BJ (cell line): ENCODE results near the gene ZNF536. TPM values are rescaled to one million over a fixed set of nuclear protein-coding genes. Genes with fewer than 3 reads are reported as not detected.

Source experiments
- CTCF ChIA-PET: fragments of 350-600 bp; formaldehyde crosslinking; extraction: SDS; loops from one replicate; lab custom pipeline; 2021; ENCODE audit warnings: antibody characterized with exemption, inconsistent platforms; lab: Yijun Ruan, JAX
- POLR2A ChIA-PET: fragments of 300-600 bp; sonication (Branson Sonifier 250); formaldehyde crosslinking; extraction: SDS; loops from one replicate; lab custom pipeline; 2021; ENCODE audit warnings: antibody characterized with exemption; lab: Charles Lee
- DNase-seq: peaks from one replicate; pipeline ENCODE4 v3.0.0-alpha.2; 2011; ENCODE audit warnings: low read depth
- H3K27me3 ChIP-seq: 2 replicates; pipeline ENCODE4 v1.6.0; 2011; ENCODE audit warnings: low read length; ENCODE audit not compliant: control insufficient read depth, insufficient read depth
- H3K36me3 ChIP-seq: 2 replicates; pipeline ENCODE4 v1.5.1; 2011; ENCODE audit warnings: low read length; ENCODE audit not compliant: control insufficient read depth, insufficient read depth
- H3K4me3 ChIP-seq: 2 replicates; pipeline ENCODE4 v1.5.1; 2011; ENCODE audit warnings: low read depth, mild to moderate bottlenecking, control low read depth, low read length
- CTCF ChIP-seq: IDR thresholded peaks from 2 replicates; pipeline ENCODE4 v1.5.1; 2011; ENCODE audit warnings: low read depth, mild to moderate bottlenecking, control low read depth, inconsistent platforms, low read length, moderate library complexity; ENCODE audit not compliant: insufficient read depth
- polyA plus RNA-seq: library from polyadenylated mRNA; depleted of rRNA; stranded (reverse); fragments of >200 nt; gene quantifications from 2 replicates; pipeline ENCODE4 v1.2.3, GENCODE V29; 2011

Gene ZNF536
- polyA plus RNA-seq, 1 experiment: not detected

- Histone ChIP-seq H3K27me3 (no peaks in the 10 kb centered on the region), H3K36me3 (no peaks in the 10 kb centered on the region), H3K4me3 (no peak overlapping the region)
- CTCF ChIA-PET: no interaction called here
- no peak for DNase-seq
- POLR2A ChIA-PET: no interaction called here
- TF ChIP-seq CTCF: no peak
Observed at GRCh38 chr19:30428092-30428680, 56.0 kb downstream of the ZNF536 start.

- H3K4me3 ChIP-seq: no peak overlapping the region
- TF ChIP-seq CTCF: no peak
- H3K27me3 ChIP-seq: no peaks in the 10 kb centered on the region
- ChIA-PET POLR2A (no interaction called here), CTCF (no interaction called here)
- H3K36me3 ChIP-seq: no peaks in the 10 kb centered on the region
- no peak for DNase-seq
Observed at GRCh38 chr19:30428844-30429243, 56.7 kb downstream of the ZNF536 start.

GRCh38 chr19:30430206-30430734, 58.1 kb downstream of the ZNF536 start:
- no peak for DNase-seq
- CTCF ChIA-PET: no interaction called here

GRCh38 chr19:30431591-30431990, 59.4 kb downstream of the ZNF536 start:
- no peaks in the 10 kb centered on the region for H3K27me3 ChIP-seq
- no peak for TF ChIP-seq CTCF
- no peak overlapping the region for H3K4me3 ChIP-seq
- H3K36me3 ChIP-seq: no peaks in the 10 kb centered on the region
- ChIA-PET POLR2A (no interaction called here), CTCF (no interaction called here)
- DNase-seq: no peak

More at GRCh38 chr19:30430206-30430734, 58.1 kb downstream of the ZNF536 start:
- Histone ChIP-seq H3K27me3 (no peaks in the 10 kb centered on the region), H3K36me3 (no peaks in the 10 kb centered on the region), H3K4me3 (no peak overlapping the region)
- POLR2A ChIA-PET: no interaction called here
- TF ChIP-seq CTCF: no peak

- POLR2A ChIA-PET: no interaction called here
- CTCF ChIA-PET: no interaction called here
Observed at GRCh38 chr19:30434797-30435594, 62.8 kb downstream of the ZNF536 start.

More at GRCh38 chr19:30434797-30435594, 62.8 kb downstream of the ZNF536 start:
- Histone ChIP-seq H3K36me3 (no peaks in the 10 kb centered on the region), H3K27me3 (no peaks in the 10 kb centered on the region), H3K4me3 (no peak overlapping the region)
- no peak for TF ChIP-seq CTCF
- DNase-seq: no peak
